Testis (tissue), 3 donors: Measurements from ENCODE around the gene CRIP1. TPM values are rescaled to one million over a fixed set of nuclear protein-coding genes. Genes with fewer than 3 reads are reported as not detected.

ENCODE experiments used
- DNase-seq: peaks from one replicate; pipeline ENCODE4 v3.0.0-alpha.2; 2019
- H3K27ac ChIP-seq, 2 donors: fragments of 200-600 bp; sonication (generic); one replicate each; pipeline ENCODE4 v1.5.1; 2019
- H3K27me3 ChIP-seq: fragments of 200-600 bp; sonication (generic); one replicate; pipeline ENCODE4 v1.5.1; 2019
- H3K36me3 ChIP-seq: fragments of 200-600 bp; sonication (generic); one replicate; pipeline ENCODE4 v1.5.1; 2017; ENCODE audit warnings: low read depth; ENCODE audit errors: missing control alignments
- H3K4me1 ChIP-seq: fragments of 200-600 bp; sonication (generic); one replicate; pipeline ENCODE4 v1.5.1; 2019
- H3K4me3 ChIP-seq, 2 donors: fragments of 200-600 bp; sonication (generic); one replicate each; pipeline ENCODE4 v1.5.1; 2017 to 2019
- H3K9me3 ChIP-seq: fragments of 200-600 bp; sonication (generic); one replicate; pipeline ENCODE4 v1.5.1; 2017
- CTCF ChIP-seq, 3 experiments: fragments of 450-650 bp in 2 of 3; fragments of 200-600 bp in 1 of 3; sonication (generic) in 1 of 3; IDR thresholded peaks; one replicate each; pipeline ENCODE4 v1.5.1; 2016 to 2019; ENCODE audit warnings: antibody characterized with exemption in 3 of 3, mild to moderate bottlenecking in 2 of 3, moderate library complexity in 1 of 3
- POLR2A ChIP-seq: fragments of 450-650 bp; IDR thresholded peaks from one replicate; pipeline ENCODE4 v1.6.1; 2017; ENCODE audit warnings: antibody characterized with exemption, mild to moderate bottlenecking, moderate library complexity
- WGBS, 2 donors: methylation state at CpG; one replicate each; pipeline ENCODE4 v1.1.5; 2018; 5-methylcytosine and 5-hydroxymethylcytosine counted together
- intact Hi-C: fragments of 100-400 bp; cut with DNase I; formaldehyde crosslinking; loops from one replicate; pipeline ENCODE4 v1.15.1; 2023; ENCODE audit warnings: low total_unique reads
- polyA plus RNA-seq: library from polyadenylated mRNA; stranded (reverse); fragments of 350-450 nt; fragmentation: Illumina TruSeq; extraction: RNeasy Lipid Tissue Mini Kit (QIAGEN cat#74804); gene quantifications from one replicate; pipeline ENCODE4 v1.2.3, GENCODE V29; 2014; ENCODE audit warnings: low read depth, low replicate concordance; ENCODE audit not compliant: insufficient read depth
- total RNA-seq, 2 donors: library from RNA; depleted of rRNA; stranded (reverse); fragments of >200 nt; gene quantifications; one replicate each; pipeline ENCODE4 v1.2.3, GENCODE V29; 2016

Gene CRIP1
- total and polyA plus RNA-seq, 3 donors from 2014 or later: 3.0 to 154 (median 4.4) TPM

- H3K4me3 ChIP-seq: no peak overlapping the region
- H3K36me3 ChIP-seq: no peaks in the 10 kb centered on the region
- H3K4me1 ChIP-seq: no peaks in the 10 kb centered on the region
- H3K27ac ChIP-seq: no peak overlapping the region
- DNase-seq: no peak
- no peaks in the 10 kb centered on the region for H3K27me3 ChIP-seq
- WGBS, 2 donors: 88 to 92% methylated on average over 7 to 22 of the region's 22 CpGs
- no peaks in the 10 kb centered on the region for H3K9me3 ChIP-seq
- TF ChIP-seq CTCF (IDR thresholded peaks at IDR 0.05) (no peak), POLR2A (no peak)
- intact Hi-C loops: no loop called here
Measured at GRCh38 chr14:105455766-105456660, 30.7 kb upstream of the CRIP1 start.

DNA sequence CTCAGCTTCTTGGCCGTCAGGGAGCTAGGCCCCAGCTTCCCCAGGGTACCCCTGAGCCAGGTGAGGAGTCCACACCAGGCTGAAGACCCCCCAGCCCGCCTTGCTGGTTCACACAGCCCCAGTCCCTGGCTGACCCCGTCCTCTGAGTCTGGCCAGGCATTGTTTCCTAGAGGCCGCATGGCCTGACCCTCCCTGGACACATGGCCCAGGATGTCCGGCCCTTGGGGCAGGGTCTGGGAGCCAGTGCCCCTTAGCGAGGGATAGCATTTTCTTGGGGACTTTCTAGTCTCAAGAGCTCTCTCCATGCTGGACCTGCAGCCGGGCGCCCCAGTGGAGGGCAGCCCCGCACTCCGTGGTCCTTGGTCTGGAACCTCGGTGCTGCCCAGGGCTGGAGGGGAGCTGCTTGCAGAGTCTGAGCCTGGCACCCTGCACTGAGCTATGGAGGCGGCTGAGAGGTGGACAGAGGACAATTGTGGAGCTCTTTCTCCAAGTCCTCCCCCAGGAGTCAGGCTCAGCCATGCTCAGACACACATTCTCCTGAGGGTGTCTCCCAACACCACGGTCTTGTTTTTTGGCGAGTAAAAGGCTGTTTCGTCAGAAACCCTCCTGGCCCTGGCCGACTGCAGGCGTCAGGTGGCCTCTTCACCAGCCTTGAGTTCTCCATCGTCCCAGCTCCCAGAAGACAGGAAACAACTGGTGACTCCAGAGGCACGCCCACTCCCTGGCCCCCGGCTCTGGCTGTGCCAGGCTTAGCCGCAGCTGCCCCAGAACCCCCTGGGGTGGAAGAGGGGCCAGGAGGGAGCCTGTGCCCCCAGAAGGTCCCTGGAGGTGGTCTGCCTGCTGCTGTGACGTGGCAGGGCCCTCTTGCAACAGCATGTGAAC is 29.7 kb upstream of the CRIP1 start:
- TF ChIP-seq POLR2A: no peak
- TF ChIP-seq CTCF (IDR thresholded peaks at IDR 0.05): no peak
- H3K4me3 ChIP-seq: no peak overlapping the region
- H3K4me1 ChIP-seq: no peaks in the 10 kb centered on the region
- no peaks in the 10 kb centered on the region for H3K36me3 ChIP-seq
- no peak for DNase-seq
- H3K9me3 ChIP-seq: no peaks in the 10 kb centered on the region
- 90 to 91% methylated on average over 17 to 22 of the region's 22 CpGs for WGBS, 2 donors
- H3K27me3 ChIP-seq: no peaks in the 10 kb centered on the region
- H3K27ac ChIP-seq: no peak overlapping the region
- intact Hi-C loops: no loop called here

- H3K9me3 ChIP-seq: no peaks in the 10 kb centered on the region
- TF ChIP-seq POLR2A: no peak
- no peak for TF ChIP-seq CTCF (IDR thresholded peaks at IDR 0.05)
- H3K4me3 ChIP-seq: no peak overlapping the region
- intact Hi-C loops: no loop called here
- H3K27me3 ChIP-seq: no peaks in the 10 kb centered on the region
- DNase-seq: no peak
- WGBS, 2 donors: 85 to 96% methylated on average over 4 to 18 of the region's 18 CpGs
- H3K4me1 ChIP-seq: no peaks in the 10 kb centered on the region
- no peak overlapping the region for H3K27ac ChIP-seq
- H3K36me3 ChIP-seq: no peaks in the 10 kb centered on the region
Measured at GRCh38 chr14:105458010-105458409, 28.7 kb upstream of the CRIP1 start.

DNA sequence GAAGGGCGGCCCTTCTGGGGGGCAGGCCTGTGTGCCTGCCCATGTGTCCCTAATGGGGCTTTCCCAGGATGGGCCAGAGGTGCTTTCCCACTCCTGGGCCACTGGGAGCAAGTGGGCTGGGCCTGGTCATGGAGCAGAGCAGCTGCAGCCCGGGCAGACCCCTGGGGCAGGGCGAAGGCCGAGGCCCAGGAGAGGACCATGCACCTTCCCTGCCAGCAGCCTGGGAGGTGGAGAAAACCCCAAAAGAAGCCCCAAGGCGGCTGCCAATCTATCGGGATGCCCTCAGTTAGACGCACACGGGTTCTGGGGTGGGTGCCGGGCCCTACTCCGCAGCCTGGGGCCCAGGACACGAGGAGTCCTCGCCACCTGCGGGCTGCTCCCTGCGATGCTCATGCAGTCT is 28.1 kb upstream of the CRIP1 start:
- Histone ChIP-seq H3K4me3 (no peak overlapping the region), H3K36me3 (no peaks in the 10 kb centered on the region), H3K4me1 (no peaks in the 10 kb centered on the region), H3K27ac (no peak overlapping the region), H3K27me3 (no peaks in the 10 kb centered on the region), H3K9me3 (no peaks in the 10 kb centered on the region)
- no peak for TF ChIP-seq CTCF (IDR thresholded peaks at IDR 0.05)
- no peak for TF ChIP-seq POLR2A
- intact Hi-C loops: no loop called here
- WGBS, 2 donors: 84% methylated on average over 13 of the region's 14 CpGs; no CpG with 5 or more reads in 1 of the 2 donors
- no peak for DNase-seq
